Mesodermal cell (in vitro differentiated cells): ENCODE measurements around the gene ATP6V0E1.
"Not testable (repeated sequence)": the region's sequence is repeated elsewhere in the genome, so short reads cannot be mapped to it uniquely, and the experiment has no call there.

Experiments used
- H3K27ac ChIP-seq: 2 replicates; pipeline ENCODE4 v1.7.0; 2013; ENCODE audit warnings: mild to moderate bottlenecking, low read depth, low read length, moderate library complexity; ENCODE audit not compliant: severe bottlenecking
- H3K36me3 ChIP-seq: 2 replicates; pipeline ENCODE4 v1.7.1; 2013; ENCODE audit warnings: mild to moderate bottlenecking, low read length, moderate library complexity; ENCODE audit not compliant: control insufficient read depth, insufficient read depth
- H3K4me1 ChIP-seq: one replicate; pipeline ENCODE4 v1.7.1; 2013; ENCODE audit warnings: mild to moderate bottlenecking, low read length; ENCODE audit not compliant: insufficient read depth, control insufficient read depth, poor library complexity, severe bottlenecking
- H3K4me3 ChIP-seq: 2 replicates; pipeline ENCODE4 v1.7.0; 2013; ENCODE audit warnings: low read length, control low read depth, mild to moderate bottlenecking; ENCODE audit not compliant: insufficient read depth, poor library complexity, severe bottlenecking; ENCODE audit errors: extremely low read depth
- H3K9me3 ChIP-seq: 2 replicates; pipeline ENCODE4 v1.7.1; 2013; ENCODE audit warnings: mild to moderate bottlenecking, low read length, moderate library complexity; ENCODE audit not compliant: control insufficient read depth
- WGBS, 2 experiments: methylation state at CpG; one replicate each; pipeline ENCODE4 v1.1.5; 2013; ENCODE audit warnings: missing lambda C conversion rate in 2 of 2; ENCODE audit not compliant: insufficient coverage in 2 of 2; 5-methylcytosine and 5-hydroxymethylcytosine counted together

Gene ATP6V0E1

GRCh38 chr5:173017087-173017486, 33.5 kb downstream of the ATP6V0E1 start:
- peaks cover 14% of the 10 kb centered on the region for H3K4me1 ChIP-seq
- 83 to 91% methylated on average over 11 of the region's 15 CpGs for WGBS, 2 experiments
- H3K27ac ChIP-seq, H3K4me3 ChIP-seq, H3K9me3 ChIP-seq: not testable (repeated sequence)
- H3K36me3 ChIP-seq, result peaks cover 35% of the 10 kb centered on the region

DNA sequence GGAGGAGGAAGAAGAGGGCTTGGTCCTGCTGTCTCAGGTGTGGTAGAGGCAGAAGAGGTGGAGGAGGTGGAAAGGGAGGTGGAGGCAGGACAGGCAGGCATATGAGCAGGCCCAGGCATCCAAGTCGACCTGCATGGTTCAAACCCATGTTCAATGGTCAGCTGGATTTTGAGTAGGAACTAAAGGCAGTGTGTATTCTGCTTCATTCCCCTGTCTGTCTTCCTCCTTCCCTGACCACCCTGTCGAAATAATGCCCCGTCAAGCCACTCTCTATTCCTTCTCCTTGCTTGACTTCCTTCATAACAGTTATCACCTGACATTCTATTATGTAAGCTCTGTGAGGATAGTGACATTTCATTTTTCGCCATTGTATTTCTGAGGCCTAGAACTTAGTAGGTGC, 34.8 kb downstream of the ATP6V0E1 start:
- H3K4me1 ChIP-seq, result peaks cover 14% of the 10 kb centered on the region
- H3K36me3 ChIP-seq, result peaks cover 47% of the 10 kb centered on the region
- WGBS, 2 experiments, result 75 to 83% methylated on average over 1 of the region's 4 CpGs
- no peak overlapping the region for H3K4me3 ChIP-seq
- no peaks in the 10 kb centered on the region for H3K9me3 ChIP-seq
- no peak overlapping the region for H3K27ac ChIP-seq

DNA sequence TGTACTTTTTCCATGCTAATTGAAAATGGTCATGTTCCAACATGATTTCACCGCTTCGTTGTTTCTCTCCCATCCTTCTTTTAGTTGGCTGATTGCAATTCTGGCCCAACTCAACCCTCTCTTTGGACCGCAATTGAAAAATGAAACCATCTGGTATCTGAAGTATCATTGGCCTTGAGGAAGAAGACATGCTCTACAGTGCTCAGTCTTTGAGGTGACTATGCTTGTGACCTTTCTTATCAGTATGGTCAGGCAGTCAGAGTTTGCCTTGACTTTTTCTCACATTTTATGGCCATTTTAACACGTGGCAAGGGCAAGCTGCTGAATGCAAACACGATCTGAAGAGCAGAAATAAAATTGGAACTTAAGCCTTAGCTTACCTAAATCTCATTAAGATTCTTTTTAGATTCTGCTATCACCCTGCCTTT, 36.6 kb downstream of the ATP6V0E1 start:
- 94 to 95% methylated on average over 5 of the region's 5 CpGs for WGBS, 2 experiments
- Histone ChIP-seq H3K9me3 (no peaks in the 10 kb centered on the region), H3K36me3 (peaks cover 57% of the 10 kb centered on the region), H3K4me1 (peaks cover 14% of the 10 kb centered on the region), H3K27ac (no peak overlapping the region), H3K4me3 (no peak overlapping the region)

GRCh38 chr5:173020643-173021042, 37.1 kb downstream of the ATP6V0E1 start:
- WGBS, 2 experiments, result 95 to 97% methylated on average over 8 to 9 of the region's 9 CpGs
- Histone ChIP-seq H3K36me3 (peaks cover 57% of the 10 kb centered on the region), H3K27ac (no peak overlapping the region), H3K4me1 (peaks cover 14% of the 10 kb centered on the region), H3K9me3 (no peaks in the 10 kb centered on the region), H3K4me3 (no peak overlapping the region)

GRCh38 chr5:173025651-173026050, 42.1 kb downstream of the ATP6V0E1 start:
- Histone ChIP-seq H3K4me3 (no peak overlapping the region), H3K4me1 (peaks cover 23% of the 10 kb centered on the region), H3K36me3 (peaks cover 40% of the 10 kb centered on the region), H3K27ac (no peak overlapping the region), H3K9me3 (no peaks in the 10 kb centered on the region)
- WGBS, 2 experiments, result 100% methylated on average over 1 to 2 of the region's 6 CpGs

DNA sequence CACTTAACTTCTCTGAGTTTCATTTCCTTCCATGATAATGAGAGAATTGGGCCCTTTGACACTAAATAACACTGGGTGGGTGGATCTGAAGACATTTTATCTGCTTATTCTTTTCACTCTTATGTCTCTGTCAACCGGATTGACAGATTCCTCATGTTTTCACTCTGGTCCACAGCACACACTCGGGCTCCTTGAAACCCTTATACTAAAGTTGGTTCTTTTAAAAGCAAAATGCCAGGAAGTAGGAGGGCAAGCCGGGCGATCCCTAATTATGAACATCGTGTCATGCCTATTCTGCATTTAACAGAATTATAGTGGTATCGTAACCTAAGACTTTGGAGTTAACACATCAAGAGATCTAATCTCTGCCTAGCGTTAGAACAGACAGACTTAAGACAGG, 44.3 kb downstream of the ATP6V0E1 start:
- no peaks in the 10 kb centered on the region for H3K9me3 ChIP-seq
- no peak overlapping the region for H3K4me3 ChIP-seq
- peaks cover 23% of the 10 kb centered on the region for H3K36me3 ChIP-seq
- 93 to 95% methylated on average over 6 of the region's 7 CpGs for WGBS, 2 experiments
- H3K4me1 ChIP-seq, result peaks cover 23% of the 10 kb centered on the region
- no peak overlapping the region for H3K27ac ChIP-seq

- H3K27ac ChIP-seq, result peak overlapping the region; percentile 26
- H3K36me3 ChIP-seq, result peaks cover 22% of the 10 kb centered on the region
- H3K9me3 ChIP-seq, result no peaks in the 10 kb centered on the region
- WGBS, 2 experiments, result 92 to 95% methylated on average over 4 of the region's 4 CpGs
- H3K4me3 ChIP-seq, result no peak overlapping the region
- peaks cover 23% of the 10 kb centered on the region for H3K4me1 ChIP-seq
These were observed 45.3 kb downstream of the ATP6V0E1 start for GRCh38 chr5:173028811-173029327.

- 93 to 95% methylated on average over 4 to 5 of the region's 5 CpGs for WGBS, 2 experiments
- peaks cover 23% of the 10 kb centered on the region for H3K4me1 ChIP-seq
- no peaks in the 10 kb centered on the region for H3K9me3 ChIP-seq
- H3K27ac ChIP-seq, result peak overlapping the region; percentile 57
- no peak overlapping the region for H3K4me3 ChIP-seq
- H3K36me3 ChIP-seq, result peaks cover 23% of the 10 kb centered on the region
These were observed 45.9 kb downstream of the ATP6V0E1 start for GRCh38 chr5:173029499-173029921.

DNA sequence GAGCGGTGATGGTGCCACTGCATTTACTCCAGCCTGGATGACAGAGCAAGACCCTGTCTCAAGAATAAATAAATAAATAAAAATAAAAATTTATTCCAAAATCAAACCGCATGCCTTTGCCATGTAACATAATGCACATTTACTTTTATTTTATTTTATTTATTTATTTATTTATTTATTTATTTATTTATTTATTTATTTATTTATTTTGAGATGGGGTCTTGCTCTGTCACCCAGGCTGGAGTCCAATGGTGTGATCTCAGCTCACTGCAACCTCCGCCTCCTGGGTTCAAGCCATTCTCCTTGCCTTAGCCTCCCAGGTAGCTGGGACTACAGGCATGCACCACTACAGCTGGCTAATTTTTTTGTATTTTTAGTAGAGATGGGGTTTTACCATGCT, 48.5 kb downstream of the ATP6V0E1 start:
- H3K27ac ChIP-seq, H3K9me3 ChIP-seq, H3K4me3 ChIP-seq: not testable (repeated sequence)
- 80 to 100% methylated on average over 1 of the region's 3 CpGs for WGBS, 2 experiments
- peaks cover 23% of the 10 kb centered on the region for H3K4me1 ChIP-seq
- H3K36me3 ChIP-seq, result peaks cover 43% of the 10 kb centered on the region

GRCh38 chr5:173032730-173033129, 49.2 kb downstream of the ATP6V0E1 start:
- H3K36me3 ChIP-seq, result peaks cover 44% of the 10 kb centered on the region
- WGBS, 2 experiments, result 88 to 96% methylated on average over 3 of the region's 3 CpGs
- H3K4me1 ChIP-seq, result peaks cover 22% of the 10 kb centered on the region
- H3K27ac ChIP-seq, result no peak overlapping the region
- no peak overlapping the region for H3K4me3 ChIP-seq
- no peaks in the 10 kb centered on the region for H3K9me3 ChIP-seq

DNA sequence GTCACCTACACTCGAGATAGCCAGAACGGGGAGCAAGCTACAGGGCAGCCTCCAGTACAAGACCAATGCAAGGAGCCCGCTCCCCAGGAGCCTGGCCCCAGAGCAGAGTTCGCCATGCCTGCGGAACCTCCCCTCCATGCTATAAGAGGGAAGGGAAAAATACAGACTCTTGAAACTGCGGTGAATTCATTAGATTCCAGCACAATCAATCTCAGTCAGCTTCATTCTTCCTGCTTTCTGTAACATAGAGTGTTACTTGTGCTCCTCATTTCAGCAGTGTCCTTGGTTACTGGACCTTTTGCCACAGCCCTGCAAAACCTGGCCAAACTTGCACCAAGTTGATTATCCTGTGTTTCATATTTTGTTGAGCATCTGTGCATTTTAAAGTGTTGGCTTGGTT, 50.4 kb downstream of the ATP6V0E1 start:
- Histone ChIP-seq H3K27ac (no peak overlapping the region), H3K4me3 (no peak overlapping the region), H3K9me3 (no peaks in the 10 kb centered on the region), H3K36me3 (peaks cover 44% of the 10 kb centered on the region), H3K4me1 (peaks cover 10% of the 10 kb centered on the region)
- WGBS, 2 experiments, result 77 to 100% methylated on average over 2 to 5 of the region's 6 CpGs
